ENCODE results near the gene CNTNAP2. TPM values are rescaled to one million over a fixed set of nuclear protein-coding genes. Genes with fewer than 3 reads are reported as not detected.

CNTNAP2 gene
- total and polyA plus RNA-seq, 2 of the 4 experiments (the other 2 are of a cell fraction) = not detected

DNA sequence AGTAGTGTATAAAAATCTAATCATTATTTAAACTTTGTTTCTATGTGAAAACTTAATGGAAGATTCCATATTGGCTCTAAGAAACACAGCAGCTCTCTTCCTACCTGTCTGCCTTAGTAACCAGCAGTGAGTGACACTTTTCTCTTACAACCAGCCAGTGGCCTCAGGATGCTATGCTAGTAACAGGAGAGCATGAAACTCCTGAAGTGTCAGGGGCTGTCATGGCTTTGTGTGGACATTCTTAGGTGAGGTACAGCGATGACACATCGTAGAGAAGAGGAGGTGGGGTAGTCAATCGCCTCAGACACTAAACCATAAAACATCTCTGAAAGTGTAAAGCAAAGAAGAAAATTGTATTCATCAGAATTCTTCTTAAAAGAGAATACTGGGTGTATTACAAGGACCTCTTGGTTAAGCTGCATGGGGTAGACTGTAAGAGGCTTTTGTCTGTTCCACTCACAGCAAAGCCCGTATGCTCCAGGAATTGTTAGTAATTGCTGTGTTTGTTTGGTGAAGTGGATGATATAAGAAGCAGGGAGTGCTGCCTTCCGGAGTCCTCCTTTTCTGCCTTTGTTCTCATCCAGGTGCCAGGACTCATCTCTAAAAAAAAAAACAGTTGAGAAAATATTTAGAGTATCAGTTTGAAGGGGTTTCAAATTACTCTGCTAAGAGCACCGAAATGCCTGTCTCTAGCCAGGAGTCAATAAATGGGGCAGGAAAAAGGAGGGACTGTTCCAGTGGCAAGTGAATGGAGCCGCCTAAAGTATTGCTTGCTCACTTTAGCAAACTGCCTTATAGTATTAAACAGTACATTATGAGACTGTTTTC lies 518.8 kb downstream of the CNTNAP2 start:
- dilution Hi-C loops (cut with HindIII; ENCODE audit: low sequenced_read_pairs, unreplicated experiment) = no loop called here
- ATAC-seq (ENCODE audit: low read depth) = no peak
- no CpG with 5 or more reads among the region's 7 CpGs for WGBS, 2 experiments (ENCODE audit: extremely low coverage in 2 of 2, insufficient read length in 1 of 2)

More for the DNA sequence above, 518.8 kb downstream of the CNTNAP2 start:
- no peak overlapping the region for H2BK20ac ChIP-seq (ENCODE audit: low read depth, low read length)
- H3K9me1 ChIP-seq (ENCODE audit: insufficient read depth, low read length) = no peaks in the 10 kb centered on the region
- H3K18ac ChIP-seq (ENCODE audit: low read depth, low read length) = no peak overlapping the region
- no peaks in the 10 kb centered on the region for H3K27me3 ChIP-seq (ENCODE audit: control insufficient read depth, insufficient read depth, low read length)
- TF ChIP-seq CEBPB (IDR thresholded peaks at IDR 0.05; ENCODE audit: low read depth, low read length) (no peak), CHD1 (IDR thresholded peaks at IDR 0.05; ENCODE audit: low read depth, low read length) (no peak), POLR2A (IDR thresholded peaks at IDR 0.05; ENCODE audit: low read depth, low read length) (no peak), RFX5 (IDR thresholded peaks at IDR 0.05; ENCODE audit: low read depth, low read length) (no peak), ELK1 (IDR thresholded peaks at IDR 0.05; ENCODE audit: borderline replicate concordance, low read depth, low read length) (no peak), RAD21 (IDR thresholded peaks at IDR 0.05; ENCODE audit: low read length) (no peak), CTCF (conservative IDR thresholded peaks at IDR 0.05; ENCODE audit: low read depth, low read length) (no peak), MAFK (IDR thresholded peaks at IDR 0.05; ENCODE audit: low read depth, low read length) (no peak)
- TF ChIP-seq, protein P1, sequence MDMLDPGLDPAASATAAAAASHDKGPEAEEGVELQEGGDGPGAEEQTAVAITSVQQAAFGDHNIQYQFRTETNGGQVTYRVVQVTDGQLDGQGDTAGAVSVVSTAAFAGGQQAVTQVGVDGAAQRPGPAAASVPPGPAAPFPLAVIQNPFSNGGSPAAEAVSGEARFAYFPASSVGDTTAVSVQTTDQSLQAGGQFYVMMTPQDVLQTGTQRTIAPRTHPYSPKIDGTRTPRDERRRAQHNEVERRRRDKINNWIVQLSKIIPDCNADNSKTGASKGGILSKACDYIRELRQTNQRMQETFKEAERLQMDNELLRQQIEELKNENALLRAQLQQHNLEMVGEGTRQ (IDR thresholded peaks at IDR 0.05; ENCODE audit: low read depth, low read length) = no peak
- H3K4me3 ChIP-seq (ENCODE audit: insufficient read depth, low read depth, low read length) = no peak overlapping the region
- no peak overlapping the region for H3K23ac ChIP-seq (ENCODE audit: low read depth, low read length)
- H3K4me2 ChIP-seq (ENCODE audit: low read depth, low read length) = no peak overlapping the region
- in situ Hi-C loops (cut with MboI; ENCODE audit: low sequenced_read_pairs) (no loop called here), intact Hi-C loops (cut with micrococcal nuclease) (no loop called here)
- CTCF ChIA-PET = no interaction called here
- H2AK9ac ChIP-seq (replicated peaks; ENCODE audit: low read depth, low read length, poor library complexity) = no peak overlapping the region
- no peak overlapping the region for H4K91ac ChIP-seq (ENCODE audit: insufficient read depth, low read depth, low read length)
- no peak overlapping the region for H2AFZ ChIP-seq (replicated peaks; ENCODE audit: low read length, poor library complexity)
- no peak overlapping the region for H4K5ac ChIP-seq (ENCODE audit: low read depth, low read length)
- POLR2A ChIA-PET (ENCODE audit: unreplicated experiment) = no interaction called here
- H4K8ac ChIP-seq (ENCODE audit: low read depth in 2 of 2, low read length in 2 of 2) = no peak overlapping the region
- no peaks in the 10 kb centered on the region for H3K79me1 ChIP-seq (ENCODE audit: low read depth in 1 of 2, low read length in 2 of 2)
- H3K9ac ChIP-seq (ENCODE audit: low read depth, low read length) = no peak overlapping the region
- no peak for DNase-seq
- no peak overlapping the region for H3K4ac ChIP-seq (ENCODE audit: low read depth, low read length)
- no peaks in the 10 kb centered on the region for H3K4me1 ChIP-seq (ENCODE audit: control insufficient read depth, insufficient read depth, low read length)
- no peak overlapping the region for H2AK5ac ChIP-seq (ENCODE audit: low read depth, low read length)
- H3K56ac ChIP-seq (ENCODE audit: extremely low read depth, insufficient read depth, low read length) = no peak overlapping the region
- H4K20me1 ChIP-seq (ENCODE audit: insufficient read depth, low read length) = no peaks in the 10 kb centered on the region
- H3K36me3 ChIP-seq (ENCODE audit: control insufficient read depth, insufficient read depth, low read length) = no peaks in the 10 kb centered on the region
- H2BK15ac ChIP-seq (ENCODE audit: low read depth, low read length) = no peak overlapping the region
- H3K27ac ChIP-seq (ENCODE audit: insufficient read depth, low read length) = no peak overlapping the region
- no peak overlapping the region for H2BK120ac ChIP-seq (ENCODE audit: low read depth, low read length)
- no peak overlapping the region for H3K14ac ChIP-seq (replicated peaks; ENCODE audit: low read depth, low read length)
- BruUV-seq (replicated peaks) = no TSS peak
- H3K9me3 ChIP-seq (ENCODE audit: control insufficient read depth, insufficient read depth, low read length) = 0 out of 2 replicates have a peak, but pooled peaks cover 2% of the 10 kb centered on the region
- H2BK5ac ChIP-seq (ENCODE audit: low read depth, low read length, poor library complexity, severe bottlenecking) = no peak overlapping the region
